GM19324 (cell line): ENCODE results near the gene MBP.

ENCODE experiments used
- ATAC-seq: cut with Tn5 transposase; IDR thresholded peaks from one replicate; pipeline ENCODE4 v1.9.1; 2021; ENCODE audit warnings: mild to moderate bottlenecking, moderate library complexity; ENCODE audit not compliant: unreplicated experiment, low FRiP score

Gene MBP

GRCh38 chr18:77013811-77014521 is 118.6 kb downstream of the MBP start:
- ATAC-seq = no peak

- ATAC-seq = no peak
These were observed 119.6 kb downstream of the MBP start for GRCh38 chr18:77012806-77013541.

GRCh38 chr18:77012120-77012519 is 120.5 kb downstream of the MBP start:
- ATAC-seq = no peak

GRCh38 chr18:77009675-77010074 is 122.9 kb downstream of the MBP start:
- ATAC-seq = no peak

- ATAC-seq = no peak
These were observed 123.8 kb downstream of the MBP start for GRCh38 chr18:77008576-77009315.

- ATAC-seq = no peak
These were observed 124.6 kb downstream of the MBP start for GRCh38 chr18:77008006-77008405.

- ATAC-seq = no peak
These were observed 125.3 kb downstream of the MBP start for GRCh38 chr18:77007251-77007650.

GRCh38 chr18:77006305-77007175 is 126.0 kb downstream of the MBP start:
- ATAC-seq = no peak

- no peak for ATAC-seq
These were observed 126.9 kb downstream of the MBP start for GRCh38 chr18:77005651-77006195.

- no peak for ATAC-seq
These were observed 127.8 kb downstream of the MBP start for GRCh38 chr18:77004555-77005380.

- ATAC-seq = no peak
These were observed 129.3 kb downstream of the MBP start for GRCh38 chr18:77003316-77003715.

- ATAC-seq = no peak
These were observed 130.1 kb downstream of the MBP start for GRCh38 chr18:77002496-77002895.

GRCh38 chr18:77001979-77002378 is 130.6 kb downstream of the MBP start:
- ATAC-seq = no peak

GRCh38 chr18:77001041-77001440 is 131.5 kb downstream of the MBP start:
- no peak for ATAC-seq

GRCh38 chr18:77000527-77000926 is 132.1 kb downstream of the MBP start:
- ATAC-seq = no peak

- no peak for ATAC-seq
These were observed 133.5 kb downstream of the MBP start for GRCh38 chr18:76999077-76999476.

GRCh38 chr18:76997951-76998808 is 134.4 kb downstream of the MBP start:
- no peak for ATAC-seq

- no peak for ATAC-seq
These were observed 136.2 kb downstream of the MBP start for GRCh38 chr18:76996429-76996828.
